ENCODE data around the gene XPC.

Gene XPC

GRCh38 chr3:14169435-14169834 lies 9.0 kb downstream of the XPC start:
- DNase-seq: no peak

- DNase-seq: no peak
Observed at GRCh38 chr3:14166877-14167603, 11.4 kb downstream of the XPC start.

- no peak for DNase-seq
Observed at GRCh38 chr3:14162178-14162577, 16.2 kb downstream of the XPC start.

- DNase-seq: no peak
Observed at GRCh38 chr3:14161282-14161681, 17.1 kb downstream of the XPC start.

- DNase-seq: no peak
Observed at GRCh38 chr3:14159426-14159825, 19.0 kb downstream of the XPC start.

- DNase-seq: no peak
Observed at GRCh38 chr3:14158370-14158769, 20.0 kb downstream of the XPC start.

GRCh38 chr3:14157951-14158350 lies 20.4 kb downstream of the XPC start:
- DNase-seq: no peak

- DNase-seq: no peak
Observed at GRCh38 chr3:14156843-14157561, 21.4 kb downstream of the XPC start.

- DNase-seq: no peak
Observed at GRCh38 chr3:14156201-14156600, 22.2 kb downstream of the XPC start.

GRCh38 chr3:14154895-14155440 lies 23.4 kb downstream of the XPC start:
- no peak for DNase-seq

GRCh38 chr3:14154276-14154675 lies 24.1 kb downstream of the XPC start:
- DNase-seq: no peak

GRCh38 chr3:14153663-14154062 lies 24.7 kb downstream of the XPC start:
- DNase-seq: no peak

- DNase-seq: no peak
Observed at GRCh38 chr3:14152963-14153355, 25.4 kb downstream of the XPC start.

- no peak for DNase-seq
Observed at GRCh38 chr3:14152233-14152962, 26.0 kb downstream of the XPC start.

GRCh38 chr3:14151471-14152083 lies 26.8 kb downstream of the XPC start:
- no peak for DNase-seq

- DNase-seq: no peak
Observed at GRCh38 chr3:14150491-14151230, 27.7 kb downstream of the XPC start.

GRCh38 chr3:14150078-14150477 lies 28.3 kb downstream of the XPC start:
- DNase-seq: no peak

- no peak for DNase-seq
Observed at GRCh38 chr3:14148041-14148985, 30.1 kb downstream of the XPC start.

- no peak for DNase-seq
Observed at GRCh38 chr3:14147617-14148016, 30.8 kb downstream of the XPC start.

GRCh38 chr3:14147066-14147435 lies 31.4 kb downstream of the XPC start:
- no peak for DNase-seq

- DNase-seq: no peak
Observed at GRCh38 chr3:14146381-14147065, 31.9 kb downstream of the XPC start.
